CD4-positive, alpha-beta T cell treated with Interleukin-1 beta for 1 hour (primary cell): Measurements from ENCODE around the gene GNAQ.

Experiments
- DNase-seq, 2 donors: peaks; one replicate each; pipeline ENCODE4 v3.0.0-alpha.2; 2020 to 2022

The GNAQ gene

GRCh38 chr9:78031444-78031892, at the start of gene GNAQ:
Gene GNAQ, minus strand, starts transcription at chr9:78031811. Its CDS starts 576 bp downstream, at chr9:78031235.
- no peak for DNase-seq

DNA sequence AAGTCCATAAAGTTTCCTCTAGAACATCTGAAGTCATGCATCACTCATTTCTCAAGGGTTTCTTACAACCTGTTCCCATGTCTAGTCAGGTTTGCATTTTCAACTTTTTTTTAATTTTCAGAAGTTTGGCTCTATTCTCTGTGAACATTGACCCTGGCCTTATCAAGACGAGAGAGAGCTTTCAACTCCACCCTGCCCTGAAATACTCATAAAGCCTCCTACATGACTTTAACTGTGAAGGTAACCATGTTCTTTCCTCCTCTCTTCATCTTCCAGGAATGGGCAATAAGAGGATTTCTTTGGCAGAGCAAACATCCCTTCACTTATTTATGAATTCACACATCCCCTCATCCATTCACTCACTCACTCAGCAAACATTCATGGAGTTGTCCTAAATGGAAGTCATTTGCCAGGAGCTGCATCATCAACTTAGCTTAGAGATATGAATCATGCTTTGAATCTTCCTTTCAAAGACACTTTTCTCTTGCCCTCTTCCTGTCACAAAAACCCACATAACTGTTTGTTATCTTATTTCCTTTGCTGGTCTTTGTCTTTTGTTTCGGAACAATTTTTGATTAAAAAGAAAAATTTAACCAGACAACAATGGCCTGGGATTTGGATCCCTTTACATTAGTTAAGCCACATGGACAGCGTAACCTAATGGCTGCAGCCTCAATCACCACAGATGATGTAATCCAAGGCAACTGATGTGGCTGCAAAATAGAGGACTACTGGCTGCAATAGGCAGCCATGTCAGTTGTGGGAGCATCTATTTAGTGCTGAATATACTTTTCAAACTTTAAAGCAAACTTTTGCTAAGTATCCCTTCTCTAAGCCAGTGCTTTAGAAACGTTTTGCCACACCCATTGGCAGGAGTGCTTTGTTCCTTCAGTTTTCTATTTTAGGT, 43.0 kb upstream of the GNAQ start:
- DNase-seq, result peak in 1 of 2 donors; percentile 34

- DNase-seq, result no peak
Observed at GRCh38 chr9:78073722-78074121, 42.1 kb upstream of the GNAQ start.

- no peak for DNase-seq
Observed at GRCh38 chr9:78072586-78073199, 41.1 kb upstream of the GNAQ start.

DNA sequence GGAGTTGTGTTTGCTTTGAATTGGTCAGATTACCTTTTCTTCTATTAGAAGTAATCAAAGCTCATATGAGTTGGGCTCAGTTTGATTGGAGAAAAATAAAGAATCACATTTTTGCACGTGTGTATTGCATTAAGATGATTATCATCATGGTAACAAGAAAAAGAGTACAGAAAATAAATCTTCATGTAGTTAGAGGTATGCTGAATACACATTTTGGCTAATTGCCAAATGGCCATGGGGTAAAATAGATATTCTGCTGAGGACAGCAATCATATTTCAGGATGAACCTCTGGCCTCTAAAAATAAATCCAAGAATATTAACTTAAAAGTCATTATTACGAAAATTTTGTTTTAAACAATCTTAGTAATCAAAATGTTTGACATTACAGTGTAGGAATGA, 38.9 kb upstream of the GNAQ start:
- no peak for DNase-seq

DNA sequence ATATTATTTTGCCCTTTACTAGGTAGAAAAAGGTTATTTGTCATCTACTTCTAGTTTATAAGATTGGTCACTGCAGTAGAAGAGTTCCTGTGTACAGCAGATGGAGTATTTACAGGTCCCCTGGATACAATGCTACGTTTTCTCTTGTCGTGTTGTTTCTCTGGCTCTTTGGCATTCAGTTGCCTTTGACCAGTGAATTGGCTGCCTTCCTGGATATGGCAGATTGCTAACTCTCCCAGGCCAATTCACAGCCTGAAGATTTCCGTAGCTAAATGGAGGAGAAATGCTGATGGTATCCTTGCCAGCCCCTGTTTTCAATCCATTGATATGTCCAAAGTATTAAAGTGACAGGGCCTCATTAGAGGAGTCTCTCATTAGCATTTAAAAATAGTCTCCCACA, 32.5 kb upstream of the GNAQ start:
- no peak for DNase-seq

- no peak for DNase-seq
Observed at GRCh38 chr9:78062710-78063109, 31.1 kb upstream of the GNAQ start.

- DNase-seq, result peak; percentile 46
Observed at GRCh38 chr9:78054218-78054617, 22.6 kb upstream of the GNAQ start.

DNA sequence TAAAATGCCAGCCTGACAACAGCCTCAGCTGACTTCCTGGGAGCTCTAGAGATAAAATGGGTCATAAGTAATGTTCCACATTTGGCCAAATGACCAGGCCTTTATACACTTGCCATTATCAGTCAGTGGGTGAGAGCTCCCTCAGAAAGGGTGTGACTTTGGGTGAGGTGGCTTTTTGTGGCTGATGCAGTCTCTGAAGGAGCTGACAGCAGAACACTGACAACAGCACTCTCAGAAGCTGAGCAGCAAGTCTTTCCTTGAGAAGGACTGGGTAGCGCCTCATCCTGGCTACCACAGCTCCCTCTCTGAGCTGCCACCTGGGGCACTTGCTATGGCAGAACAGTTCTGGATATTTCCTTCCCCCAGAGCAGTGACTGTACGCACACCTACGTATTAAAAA, 22.0 kb upstream of the GNAQ start:
- no peak for DNase-seq

DNA sequence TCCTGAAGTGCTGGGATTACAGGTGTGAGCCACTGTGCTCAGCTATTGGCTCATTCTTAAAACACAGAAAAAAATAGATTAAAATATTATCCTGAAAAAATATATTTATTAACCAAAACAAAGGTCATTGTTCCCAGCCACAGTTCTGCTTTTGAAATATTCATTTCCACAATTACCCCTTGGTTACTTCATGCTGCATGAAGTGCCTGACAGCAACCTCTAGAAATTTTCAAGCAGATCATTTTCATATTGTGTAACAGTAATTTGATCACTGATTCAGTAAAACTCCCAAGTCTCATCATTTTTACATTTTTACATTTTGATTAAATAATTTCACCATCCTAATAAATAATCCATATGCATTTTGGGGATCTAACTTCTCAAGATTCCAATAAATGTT, 18.8 kb upstream of the GNAQ start:
- DNase-seq, result no peak

- DNase-seq, result no peak
Observed at GRCh38 chr9:78049484-78049883, 17.9 kb upstream of the GNAQ start.

DNA sequence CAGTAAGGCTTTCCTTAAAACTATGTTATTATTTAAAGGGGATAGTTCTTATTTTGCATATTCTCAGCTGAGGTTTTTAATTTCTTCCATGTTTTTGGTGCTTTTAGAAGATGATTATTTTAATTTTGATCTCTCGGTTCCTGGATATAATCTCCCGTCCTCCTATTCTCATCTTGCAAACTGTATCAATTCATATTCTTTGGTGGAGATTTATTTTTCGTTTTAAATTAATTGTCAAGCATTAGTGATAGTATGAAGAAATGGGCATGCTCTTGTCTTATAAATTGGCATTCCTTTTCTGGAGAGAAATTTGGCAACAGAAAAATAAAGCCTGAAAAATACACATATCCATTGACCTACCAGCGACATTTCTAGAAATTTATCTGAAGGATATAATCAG, 15.5 kb upstream of the GNAQ start:
- DNase-seq, result no peak

GRCh38 chr9:78046112-78046511, 14.5 kb upstream of the GNAQ start:
- DNase-seq, result no peak

DNA sequence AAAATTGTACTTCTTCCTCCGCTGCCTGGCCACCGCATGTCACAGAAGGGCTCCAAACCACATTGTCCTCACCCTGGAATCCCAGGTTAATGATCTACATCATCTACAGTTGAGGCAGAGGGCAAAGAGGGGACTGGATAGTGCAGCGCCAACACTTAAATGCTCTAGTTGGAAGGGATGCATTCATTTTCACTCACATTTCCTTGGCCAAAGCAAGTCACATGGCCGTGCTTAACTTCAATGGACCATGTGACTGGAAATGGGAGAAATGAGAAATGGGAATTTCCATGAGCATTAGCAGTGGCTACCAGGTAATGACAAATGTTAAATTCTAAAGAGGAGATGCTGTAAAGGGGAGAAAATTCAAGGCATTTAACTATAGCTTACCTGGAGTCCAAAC, 13.3 kb upstream of the GNAQ start:
- no peak for DNase-seq

GRCh38 chr9:78044189-78044588, 12.6 kb upstream of the GNAQ start:
- no peak for DNase-seq

GRCh38 chr9:78041971-78042370, 10.4 kb upstream of the GNAQ start:
- no peak for DNase-seq

- no peak for DNase-seq
Observed at GRCh38 chr9:78040726-78041125, 9.1 kb upstream of the GNAQ start.

GRCh38 chr9:78038620-78039300, 7.1 kb upstream of the GNAQ start:
- DNase-seq, result no peak

GRCh38 chr9:78035383-78035993, 3.9 kb upstream of the GNAQ start:
- DNase-seq, result peak; percentile 53 to 72

- DNase-seq, result no peak
Observed at GRCh38 chr9:78033870-78034269, 2.3 kb upstream of the GNAQ start.

DNA sequence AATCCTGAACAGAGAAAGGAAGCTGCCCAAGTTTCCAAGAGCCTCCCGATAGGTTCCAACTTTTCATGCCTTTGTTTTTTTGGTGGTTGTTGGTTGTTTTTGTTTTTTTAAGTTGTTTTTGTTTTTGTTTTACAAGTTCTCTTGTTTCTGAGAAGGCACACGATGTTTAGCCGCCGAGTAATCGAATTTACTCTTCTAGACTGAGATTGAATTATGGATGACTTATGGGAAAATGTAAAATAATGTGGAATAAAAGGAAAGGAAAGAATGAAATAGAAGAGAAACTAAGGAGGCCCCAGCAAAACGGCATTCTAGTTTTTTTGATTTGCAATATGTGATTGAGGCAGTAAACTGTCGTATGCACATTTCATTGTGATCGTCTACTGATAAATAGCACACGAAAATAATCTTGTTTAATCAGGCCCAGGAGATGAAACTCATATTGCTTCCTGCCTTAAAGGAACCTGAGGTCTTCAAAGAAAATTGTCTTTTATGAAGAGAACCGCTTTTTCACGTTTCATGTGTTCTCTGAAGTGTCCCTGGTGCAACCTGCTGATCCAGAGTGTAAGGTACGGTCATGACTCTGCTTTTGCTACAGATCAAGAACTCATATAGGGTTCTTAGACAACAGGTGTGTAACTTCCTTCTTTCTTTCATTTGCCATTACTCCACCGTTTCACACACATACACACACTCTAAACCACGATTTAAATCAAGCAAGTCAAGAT, 1.3 kb upstream of the GNAQ start:
- DNase-seq, result peak in 1 of 2 donors; percentile 34

DNA sequence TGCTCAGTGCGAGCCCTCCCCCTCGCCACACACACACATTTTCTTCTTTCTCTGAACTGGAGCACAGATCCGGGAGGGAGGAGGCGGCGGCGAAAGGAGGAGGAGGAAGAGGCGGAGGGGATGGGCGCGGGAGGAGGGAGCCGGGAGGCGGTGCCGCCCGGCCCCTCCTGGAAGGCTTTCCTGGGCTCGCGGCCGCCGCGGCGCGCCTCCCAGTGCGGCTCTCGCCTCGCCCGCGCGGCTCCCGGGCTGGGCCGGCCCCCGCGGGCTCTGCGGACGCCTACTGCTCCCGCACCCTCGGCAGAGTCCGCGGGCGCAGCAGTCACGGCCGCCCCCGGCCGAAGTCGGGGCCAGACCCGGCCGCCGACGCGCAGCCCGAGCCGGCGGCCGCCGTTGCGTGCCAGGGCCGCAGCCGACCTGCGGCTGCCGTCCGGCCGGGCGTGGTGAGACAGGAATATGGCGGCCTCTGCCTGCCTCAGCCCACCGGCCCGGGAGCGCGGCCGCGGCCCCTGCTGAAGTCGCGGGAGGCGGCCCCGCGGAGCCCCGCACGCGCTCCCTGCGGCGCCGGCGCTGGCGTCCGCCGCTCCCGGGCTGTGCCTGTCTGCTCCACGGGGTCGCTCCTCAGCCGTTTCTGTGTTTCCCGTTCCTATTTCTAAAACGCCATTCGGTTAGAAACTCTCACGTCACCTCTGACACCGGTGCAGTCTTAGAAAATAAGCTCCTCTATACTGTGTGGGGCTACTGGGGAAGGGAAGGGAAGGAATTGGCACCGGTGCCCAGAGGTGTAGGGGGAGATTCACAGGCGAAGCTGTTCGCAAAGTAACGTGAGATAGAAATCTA, 500 bp upstream of the GNAQ start:
- peak; percentile 75 to 77 for DNase-seq
